ENCODE results near the gene KIF21B. TPM values are rescaled to one million over a fixed set of nuclear protein-coding genes. Genes with fewer than 3 reads are reported as not detected.

The KIF21B gene
- total RNA-seq, 4 donors from 2014 or later: 0.82 to 3.2 (median 2.1) TPM

- TF ChIP-seq CTCF (IDR thresholded peaks at IDR 0.05; ENCODE audit: low read depth): no peak
These were observed 55.6 kb downstream of the KIF21B start for GRCh38 chr1:200967693-200968468.

GRCh38 chr1:200966934-200967333 lies 56.6 kb downstream of the KIF21B start:
- TF ChIP-seq CTCF (IDR thresholded peaks at IDR 0.05; ENCODE audit: low read depth): no peak

- no peak for TF ChIP-seq CTCF (IDR thresholded peaks at IDR 0.05; ENCODE audit: low read depth)
These were observed 58.3 kb downstream of the KIF21B start for GRCh38 chr1:200965111-200965805.

- no peak for TF ChIP-seq CTCF (IDR thresholded peaks at IDR 0.05; ENCODE audit: low read depth)
These were observed 60.4 kb downstream of the KIF21B start for GRCh38 chr1:200963076-200963475.

GRCh38 chr1:200962631-200963030 lies 60.9 kb downstream of the KIF21B start:
- no peak for TF ChIP-seq CTCF (IDR thresholded peaks at IDR 0.05; ENCODE audit: low read depth)

GRCh38 chr1:200960948-200961340 lies 62.6 kb downstream of the KIF21B start:
- no peak for TF ChIP-seq CTCF (IDR thresholded peaks at IDR 0.05; ENCODE audit: low read depth)

GRCh38 chr1:200960236-200960947 lies 63.1 kb downstream of the KIF21B start:
- no peak for TF ChIP-seq CTCF (IDR thresholded peaks at IDR 0.05; ENCODE audit: low read depth)
